Esophagus muscularis mucosa (tissue), 4 donors: ENCODE results near the gene GCKR.

Experiments
- EP300 ChIP-seq: sonication (generic); formaldehyde crosslinking; IDR thresholded peaks from one replicate; pipeline ENCODE4 v1.6.1; 2017; ENCODE audit warnings: antibody characterized with exemption
- POLR2A ChIP-seq: fragments of 450-650 bp; IDR thresholded peaks from one replicate; pipeline ENCODE4 v1.6.1; 2017; ENCODE audit warnings: antibody characterized with exemption, moderate library complexity, mild to moderate bottlenecking, low read depth
- POLR2AphosphoS5 ChIP-seq, 2 donors: sonication (generic); formaldehyde crosslinking; IDR thresholded peaks; one replicate each; pipeline ENCODE4 v1.6.1; 2017; ENCODE audit warnings: antibody characterized with exemption in 2 of 2
- TF ChIP-seq, protein P1 (sequence below), 3 experiments: fragments of 200-600 bp in 2 of 3; fragments of 450-650 bp in 1 of 3; sonication (generic) in 2 of 3; IDR thresholded peaks; one replicate each; pipeline ENCODE4 v1.5.1; 2017 to 2019; ENCODE audit warnings: antibody characterized with exemption in 3 of 3, mild to moderate bottlenecking in 2 of 3, moderate library complexity in 1 of 3

- TF ChIP-seq EP300 = no peak
- TF ChIP-seq, protein P1, sequence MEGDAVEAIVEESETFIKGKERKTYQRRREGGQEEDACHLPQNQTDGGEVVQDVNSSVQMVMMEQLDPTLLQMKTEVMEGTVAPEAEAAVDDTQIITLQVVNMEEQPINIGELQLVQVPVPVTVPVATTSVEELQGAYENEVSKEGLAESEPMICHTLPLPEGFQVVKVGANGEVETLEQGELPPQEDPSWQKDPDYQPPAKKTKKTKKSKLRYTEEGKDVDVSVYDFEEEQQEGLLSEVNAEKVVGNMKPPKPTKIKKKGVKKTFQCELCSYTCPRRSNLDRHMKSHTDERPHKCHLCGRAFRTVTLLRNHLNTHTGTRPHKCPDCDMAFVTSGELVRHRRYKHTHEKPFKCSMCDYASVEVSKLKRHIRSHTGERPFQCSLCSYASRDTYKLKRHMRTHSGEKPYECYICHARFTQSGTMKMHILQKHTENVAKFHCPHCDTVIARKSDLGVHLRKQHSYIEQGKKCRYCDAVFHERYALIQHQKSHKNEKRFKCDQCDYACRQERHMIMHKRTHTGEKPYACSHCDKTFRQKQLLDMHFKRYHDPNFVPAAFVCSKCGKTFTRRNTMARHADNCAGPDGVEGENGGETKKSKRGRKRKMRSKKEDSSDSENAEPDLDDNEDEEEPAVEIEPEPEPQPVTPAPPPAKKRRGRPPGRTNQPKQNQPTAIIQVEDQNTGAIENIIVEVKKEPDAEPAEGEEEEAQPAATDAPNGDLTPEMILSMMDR (IDR thresholded peaks at IDR 0.05) = no peak
- no peak for TF ChIP-seq POLR2A
- no peak for TF ChIP-seq POLR2AphosphoS5 (IDR thresholded peaks at IDR 0.05)
Measured at GRCh38 chr2:27518782-27519113, 22.1 kb downstream of the GCKR start.
